GM12878 (cell line): ENCODE data around the gene ZCCHC8. TPM values are rescaled to one million over a fixed set of nuclear protein-coding genes. Genes with fewer than 3 reads are reported as not detected.

Source experiments
- ATAC-seq: fragments of 200-7000 bp; cut with Tn5 transposase; 3 replicates; pipeline ENCODE4 v1.9.1; 2020; ENCODE audit warnings: mild to moderate bottlenecking, moderate library complexity
- BruUV-seq: library from RNA; stranded (reverse); fragments of 400-500 nt; replicated peaks from 2 replicates; lab custom pipeline; 2021; lab: Mats Ljungman, UMichigan
- CTCF ChIA-PET: fragments of 300-600 bp; sonication (Branson Sonifier 250); formaldehyde crosslinking; extraction: SDS; loops from one replicate; lab custom pipeline; 2021; ENCODE audit warnings: inconsistent platforms; lab: Yijun Ruan, JAX
- POLR2A ChIA-PET: fragments of 350-600 bp; formaldehyde crosslinking; extraction: SDS; loops from one replicate; lab custom pipeline; 2021; ENCODE audit warnings: inconsistent platforms; lab: Charles Lee
- RAD21 ChIA-PET: fragments of 300-600 bp; sonication (Branson Sonifier 250); formaldehyde crosslinking; loops from one replicate; lab custom pipeline; 2023; ENCODE audit warnings: antibody characterized with exemption; ENCODE audit not compliant: unreplicated experiment; lab: Charles Lee
- SMC1A ChIA-PET: fragments of 300-600 bp; sonication (Branson Sonifier 250); formaldehyde crosslinking; loops from one replicate; lab custom pipeline; 2023; ENCODE audit not compliant: unreplicated experiment, uncharacterized antibody; lab: Charles Lee
- DNase-seq: peaks from one replicate; pipeline ENCODE4 v3.0.0-alpha.2; 2011; ENCODE audit warnings: low read depth, low spot score
- FAIRE-seq: peaks from 3 replicates; lab custom pipeline; 2011; peaks lifted over from hg19 to GRCh38; lab: Jason Lieb, UNC
- H2AFZ ChIP-seq: 2 replicates; pipeline ENCODE4 v1.6.0; 2011; ENCODE audit warnings: low read depth, low read length, control low read depth; ENCODE audit not compliant: control insufficient read depth
- H3K27ac ChIP-seq: 2 replicates; pipeline ENCODE4 v1.5.1; 2011; ENCODE audit warnings: control low read depth; ENCODE audit not compliant: control insufficient read depth, insufficient read depth
- H3K27me3 ChIP-seq, 2 experiments: replicated peaks in 1 of 2; 2 replicates each; pipeline versions ENCODE4 v1.6.0 to v1.6.1; 2011; ENCODE audit warnings: low read length in 1 of 2; ENCODE audit not compliant: control insufficient read depth in 2 of 2, insufficient read depth in 2 of 2
- H3K36me3 ChIP-seq, 2 experiments: 2 replicates each; pipeline ENCODE4 v1.5.1; 2011; ENCODE audit warnings: low read length in 1 of 2; ENCODE audit not compliant: control insufficient read depth in 2 of 2, insufficient read depth in 2 of 2
- H3K4me1 ChIP-seq: 2 replicates; pipeline ENCODE4 v1.6.1; 2011; ENCODE audit warnings: mild to moderate bottlenecking, low read length, moderate library complexity, mixed read lengths; ENCODE audit not compliant: control insufficient read depth, insufficient read depth
- H3K4me2 ChIP-seq: 2 replicates; pipeline ENCODE4 v1.6.0; 2011; ENCODE audit warnings: control low read depth; ENCODE audit not compliant: control insufficient read depth, insufficient read depth
- H3K4me3 ChIP-seq: fragments of 200-600 bp; sonication (generic); 2 replicates; pipeline ENCODE4 v1.5.1; 2016
- H3K79me2 ChIP-seq: 2 replicates; pipeline ENCODE4 v1.6.0; 2011; ENCODE audit warnings: low read length; ENCODE audit not compliant: control insufficient read depth, insufficient read depth
- H3K9ac ChIP-seq: 2 replicates; pipeline ENCODE4 v1.8.0; 2011; ENCODE audit warnings: low read length, control low read depth, mixed read lengths; ENCODE audit not compliant: control insufficient read depth, insufficient read depth
- H3K9me3 ChIP-seq: replicated peaks from 3 replicates; pipeline ENCODE4 v1.5.1; 2011; ENCODE audit warnings: mild to moderate bottlenecking, low read length; ENCODE audit not compliant: control insufficient read depth, insufficient read depth
- H4K20me1 ChIP-seq: 2 replicates; pipeline ENCODE4 v1.6.0; 2011; ENCODE audit not compliant: control insufficient read depth, insufficient read depth
- BACH1 ChIP-seq: fragments of 450-650 bp; IDR thresholded peaks from 2 replicates; pipeline ENCODE4 v1.6.1; 2017; ENCODE audit warnings: mild to moderate bottlenecking, borderline replicate concordance
- CHD4 ChIP-seq: fragments of 200-600 bp; sonication (generic); IDR thresholded peaks from 2 replicates; pipeline ENCODE4 v1.6.1; 2016; ENCODE audit warnings: mild to moderate bottlenecking
- HDGF ChIP-seq: fragments of 450-650 bp; IDR thresholded peaks from 2 replicates; pipeline ENCODE4 v1.6.1; 2016; ENCODE audit warnings: antibody characterized with exemption
- POLR2AphosphoS5 ChIP-seq: IDR thresholded peaks from 2 replicates; pipeline ENCODE4 v1.6.1; 2011; ENCODE audit warnings: mild to moderate bottlenecking, low read length, inconsistent platforms
- RB1 ChIP-seq: fragments of 450-650 bp; formaldehyde crosslinking; IDR thresholded peaks from 2 replicates; pipeline ENCODE4 v1.6.1; 2017; ENCODE audit warnings: mild to moderate bottlenecking, borderline replicate concordance
- RUNX3 ChIP-seq: IDR thresholded peaks from 2 replicates; pipeline ENCODE4 v1.6.1; 2012; ENCODE audit warnings: low read length, inconsistent platforms
- SMAD1 ChIP-seq: fragments of 450-650 bp; IDR thresholded peaks from 2 replicates; pipeline ENCODE4 v1.6.1; 2018; ENCODE audit warnings: mild to moderate bottlenecking, low read depth; ENCODE audit not compliant: partially characterized antibody
- SMARCA5 ChIP-seq: fragments of 450-650 bp; IDR thresholded peaks from 2 replicates; pipeline ENCODE4 v1.6.1; 2017; ENCODE audit warnings: mild to moderate bottlenecking
- SPI1 ChIP-seq: IDR thresholded peaks from 2 replicates; pipeline ENCODE4 v1.6.1; 2011; ENCODE audit warnings: low read depth, mild to moderate bottlenecking, low read length, moderate library complexity, borderline replicate concordance; ENCODE audit not compliant: insufficient read depth
- ZBTB4 ChIP-seq: fragments of 450-650 bp; formaldehyde crosslinking; IDR thresholded peaks from 2 replicates; pipeline ENCODE4 v1.4.0; 2022; ENCODE audit warnings: mild to moderate bottlenecking, moderate library complexity
- WGBS: methylation state at CpG from one replicate; pipeline ENCODE4 v1.1.6; 2016; ENCODE audit warnings: low lambda C conversion rate; ENCODE audit not compliant: insufficient replicate concordance, insufficient coverage; ENCODE audit errors: missing lambda C conversion rate; 5-methylcytosine and 5-hydroxymethylcytosine counted together
- in situ Hi-C: fragments of 300-500 bp; cut with MboI; formaldehyde crosslinking; loops from 9 replicates; pipeline ENCODE4 v1.14.3; 2018; ENCODE audit warnings: mixed read lengths
- intact Hi-C: fragments of 100-400 bp; cut with micrococcal nuclease; formaldehyde crosslinking; loops from one replicate; pipeline ENCODE4 v1.14.2; 2022; ENCODE audit not compliant: unreplicated experiment
- polyA plus RNA-seq, 11 experiments: library from polyadenylated mRNA; depleted of rRNA in 4 of 11; unstranded in 6 of 11; stranded (reverse) in 5 of 11; fragments of >200 nt; fragmentation: Nextera tagmentation in 4 of 11; fragmentation: Illumina TruSeq in 1 of 11; extraction: Ambion mirVana in 4 of 11; extraction: Trizol in 1 of 11; gene quantifications; 1 replicate in 1 of 11; 2 replicates in 10 of 11; pipeline versions ENCODE4 v1.2.1 to v1.2.3, GENCODE V29; 2011 to 2016; ENCODE audit warnings: inconsistent platforms in 2 of 11, missing spikeins in 2 of 11, low read depth in 1 of 11
- total RNA-seq, 4 experiments: library from RNA; depleted of rRNA in 3 of 4; stranded (reverse); fragments of >200 nt in 3 of 4; fragmentation: Illumina TruSeq in 1 of 4; extraction: Trizol in 1 of 4; gene quantifications; 2 replicates each; pipeline versions ENCODE4 v1.2.1 to v1.2.3, GENCODE V29; 2013 to 2021

Gene ZCCHC8
- total and polyA plus RNA-seq, 10 of the 15 experiments (the other 5 are each of a cell fraction or from before 2014, with no cell fraction given) = 8.8 to 34.8 (median 21.7) TPM

- Histone ChIP-seq H3K27ac (0 out of 2 replicates have a peak overlapping the region, but pooled peaks have one; percentile 6), H3K27me3 (no peaks in the 10 kb centered on the region), H4K20me1 (0 out of 2 replicates have a peak, but pooled peaks cover 4% of the 10 kb centered on the region), H3K4me2 (peak overlapping the region; percentile 46), H3K9me3 (no peaks in the 10 kb centered on the region), H3K4me3 (peak overlapping the region; percentile 69), H3K4me1 (peaks cover 6% of the 10 kb centered on the region; the same call in 1 of the 2 replicates), H3K9ac (peak overlapping the region; percentile 4; the same call in 1 of the 2 replicates), H3K36me3 (peaks cover 5 to 42% of the 10 kb centered on the region in 2 experiments), H2AFZ (no peak overlapping the region), H3K79me2 (peaks cover 93% of the 10 kb centered on the region)
- in situ Hi-C loops = no loop called here
- FAIRE-seq (no peak), ATAC-seq (no peak), DNase-seq (no peak)
- WGBS = 63% methylated on average over 8 of the region's 8 CpGs
- peak; percentile 16; the same call in 1 of the 2 replicates for TF ChIP-seq BACH1
- TF ChIP-seq SMAD1 = no peak
- 0 out of 2 replicates have a peak, but pooled peaks have one; percentile 27 for TF ChIP-seq POLR2AphosphoS5
- TF ChIP-seq HDGF = 0 out of 2 replicates have a peak, but pooled peaks have one; percentile 47
- TF ChIP-seq CHD4 = no peak
- TF ChIP-seq RUNX3 = no peak
- no peak for TF ChIP-seq ZBTB4 (CRISPR knock-in tag)
- TF ChIP-seq SPI1 = no peak
- TF ChIP-seq SMARCA5 = no peak
- no peak for TF ChIP-seq RB1
- intact Hi-C loops = loop anchor here (2.0 kb wide), 1 partner anchor 14 kb away; no protein-coding TSS in a partner anchor
- ChIA-PET CTCF (interaction anchor here (1.0 to 2.8 kb wide), 6 partner anchors 11 to 124 kb away, joined by 3 to 13 read pairs (median 5); partner anchors contain the start of gene ZCCHC8), RAD21 (interaction anchor here (1.3 to 3.0 kb wide), 3 partner anchors 18 to 25 kb away, joined by 3 to 14 read pairs (median 3); partner anchors contain the start of gene ZCCHC8), SMC1A (interaction anchor here (0.6 to 2.6 kb wide), 5 partner anchors 10 to 100 kb away, joined by 3 to 34 read pairs (median 3); partner anchors contain the start of gene ZCCHC8), POLR2A (interaction anchor here (0.6 to 9.7 kb wide), 7 partner anchors 11 to 150 kb away, joined by 3 to 160 read pairs (median 4); partner anchors contain the start of gene ZCCHC8)
- BruUV-seq = no TSS peak
Measured at GRCh38 chr12:122523280-122523679, 22.5 kb upstream of the ZCCHC8 start.
